Ishikawa (cell line): ENCODE data around the gene RBM44.

Experiments used
- CEBPB ChIP-seq: IDR thresholded peaks from 2 replicates; pipeline ENCODE4 v1.6.1; 2012
- CREB1 ChIP-seq: IDR thresholded peaks from 2 replicates; pipeline ENCODE4 v1.6.1; 2012; ENCODE audit warnings: low read depth
- EGR1 ChIP-seq: IDR thresholded peaks from 2 replicates; pipeline ENCODE4 v1.6.1; 2012
- EP300 ChIP-seq: IDR thresholded peaks from 2 replicates; pipeline ENCODE4 v1.6.1; 2012; ENCODE audit warnings: borderline replicate concordance
- FOXM1 ChIP-seq: IDR thresholded peaks from 2 replicates; pipeline ENCODE4 v1.6.1; 2012; ENCODE audit warnings: low read depth, borderline replicate concordance
- NFIC ChIP-seq: IDR thresholded peaks from 2 replicates; pipeline ENCODE4 v1.6.1; 2012
- RAD21 ChIP-seq: IDR thresholded peaks from 2 replicates; pipeline ENCODE4 v1.6.1; 2012; ENCODE audit warnings: low read depth
- REST ChIP-seq: IDR thresholded peaks from 2 replicates; pipeline ENCODE4 v1.6.1; 2012; ENCODE audit warnings: low read depth, mild to moderate bottlenecking
- TAF1 ChIP-seq: IDR thresholded peaks from 2 replicates; pipeline ENCODE4 v1.6.1; 2012; ENCODE audit warnings: low read depth, mild to moderate bottlenecking
- TCF12 ChIP-seq: IDR thresholded peaks from 2 replicates; pipeline ENCODE4 v1.6.1; 2012; ENCODE audit warnings: low read depth
- TEAD4 ChIP-seq: IDR thresholded peaks from 2 replicates; pipeline ENCODE4 v1.6.1; 2012
- YY1 ChIP-seq: IDR thresholded peaks from 2 replicates; pipeline ENCODE4 v1.6.1; 2012; ENCODE audit warnings: low read depth
- ZBTB7A ChIP-seq: IDR thresholded peaks from 2 replicates; pipeline ENCODE4 v1.6.1; 2012; ENCODE audit warnings: low read depth
- TF ChIP-seq, protein P1 (sequence below): IDR thresholded peaks from 2 replicates; pipeline ENCODE4 v1.6.1; 2012
- TF ChIP-seq, protein P2 (sequence below): IDR thresholded peaks from 2 replicates; pipeline ENCODE4 v1.6.1; 2012

RBM44 gene

DNA sequence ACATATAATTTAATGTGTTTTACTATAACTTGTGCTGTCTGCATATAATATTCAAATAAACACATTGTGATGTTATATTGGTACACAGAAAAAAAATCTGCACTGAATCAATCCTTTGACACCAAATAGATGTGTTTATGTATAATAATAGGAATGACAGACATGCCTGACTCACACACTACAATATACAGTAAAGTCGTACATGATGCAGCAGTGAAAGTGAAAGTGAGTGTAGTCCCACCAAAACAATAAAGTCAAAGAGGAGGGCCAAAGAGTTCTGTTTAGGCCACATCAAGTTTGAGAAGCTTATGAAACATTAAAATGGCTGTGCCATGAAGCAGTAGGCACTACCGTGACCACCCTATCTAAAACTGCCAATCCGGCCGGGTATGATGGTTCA, 8.2 kb upstream of the RBM44 start:
- no peak for TF ChIP-seq CREB1
- no peak for TF ChIP-seq RAD21
- TF ChIP-seq FOXM1 = no peak
- no peak for TF ChIP-seq YY1
- no peak for TF ChIP-seq TCF12
- no peak for TF ChIP-seq ZBTB7A
- TF ChIP-seq TAF1 = no peak
- no peak for TF ChIP-seq NFIC
- TF ChIP-seq, protein P1, sequence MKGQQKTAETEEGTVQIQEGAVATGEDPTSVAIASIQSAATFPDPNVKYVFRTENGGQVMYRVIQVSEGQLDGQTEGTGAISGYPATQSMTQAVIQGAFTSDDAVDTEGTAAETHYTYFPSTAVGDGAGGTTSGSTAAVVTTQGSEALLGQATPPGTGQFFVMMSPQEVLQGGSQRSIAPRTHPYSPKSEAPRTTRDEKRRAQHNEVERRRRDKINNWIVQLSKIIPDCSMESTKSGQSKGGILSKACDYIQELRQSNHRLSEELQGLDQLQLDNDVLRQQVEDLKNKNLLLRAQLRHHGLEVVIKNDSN = no peak
- TF ChIP-seq CEBPB = no peak
- no peak for TF ChIP-seq TEAD4
- TF ChIP-seq, protein P2, sequence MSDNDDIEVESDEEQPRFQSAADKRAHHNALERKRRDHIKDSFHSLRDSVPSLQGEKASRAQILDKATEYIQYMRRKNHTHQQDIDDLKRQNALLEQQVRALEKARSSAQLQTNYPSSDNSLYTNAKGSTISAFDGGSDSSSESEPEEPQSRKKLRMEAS = no peak

GRCh38 chr2:237791977-237792727, 6.4 kb upstream of the RBM44 start:
- TF ChIP-seq, protein P1 = no peak
- 0 out of 2 replicates have a peak, but pooled peaks have one; percentile 10 for TF ChIP-seq RAD21
- no peak for TF ChIP-seq TAF1

DNA sequence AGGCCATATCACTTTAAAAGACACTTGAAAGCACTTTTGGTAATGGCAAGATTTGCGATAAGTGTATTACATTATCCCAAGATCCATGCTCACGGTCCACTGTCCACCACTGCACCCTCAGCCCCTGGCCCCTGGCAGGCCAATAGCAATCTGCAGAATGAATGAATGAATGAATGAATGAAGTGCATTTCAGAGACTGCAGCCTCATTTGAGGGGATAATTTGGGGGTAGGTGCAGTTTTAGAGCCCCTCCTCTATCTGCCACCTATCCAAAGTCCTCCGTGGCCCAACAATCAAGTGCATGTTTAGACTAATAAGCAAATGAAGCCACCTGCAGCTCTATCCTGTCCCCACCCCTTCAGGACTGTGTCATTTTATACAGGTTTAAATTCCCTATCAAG, 1.3 kb upstream of the RBM44 start:
- TF ChIP-seq TCF12 (no peak), FOXM1 (no peak), CEBPB (no peak), EGR1 (no peak), YY1 (no peak), ZBTB7A (no peak), REST (no peak), TEAD4 (no peak), EP300 (no peak), CREB1 (no peak), TAF1 (no peak), NFIC (no peak), RAD21 (no peak)
- TF ChIP-seq, protein P2 = no peak
- TF ChIP-seq, protein P1 = no peak

GRCh38 chr2:237799060-237799428, 465 bp downstream of the RBM44 start:
- TF ChIP-seq EGR1 = no peak
- no peak for TF ChIP-seq EP300
- TF ChIP-seq TCF12 = no peak
- TF ChIP-seq TEAD4 = no peak
- no peak for TF ChIP-seq NFIC
- TF ChIP-seq YY1 = no peak

- TF ChIP-seq YY1 (no peak), RAD21 (no peak)
Measured at GRCh38 chr2:237801466-237801865, 2.9 kb downstream of the RBM44 start.

DNA sequence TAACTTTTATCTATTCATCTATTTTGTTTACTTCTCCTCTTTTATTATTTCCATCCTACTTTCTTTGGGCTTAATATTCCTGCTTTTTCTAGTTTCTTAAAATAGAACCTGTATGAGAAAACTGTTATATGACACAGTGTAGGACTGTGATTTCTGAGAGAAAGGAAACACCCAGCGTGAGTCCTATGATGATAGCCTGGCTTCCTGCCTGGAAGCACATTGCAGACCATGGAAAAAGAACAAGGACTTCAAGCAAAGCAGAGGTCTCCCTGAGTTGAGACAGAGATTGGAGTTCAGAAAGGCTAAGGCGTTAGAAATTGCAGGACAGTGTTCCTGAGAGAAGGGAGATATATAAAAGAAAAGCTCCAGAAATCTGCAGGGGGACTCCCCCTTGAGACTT, 7.8 kb downstream of the RBM44 start:
- no peak for TF ChIP-seq CEBPB
- no peak for TF ChIP-seq EP300
- no peak for TF ChIP-seq TEAD4
- no peak for TF ChIP-seq NFIC
- no peak for TF ChIP-seq EGR1
- no peak for TF ChIP-seq TAF1
- TF ChIP-seq TCF12 = no peak
- TF ChIP-seq YY1 = no peak
- no peak for TF ChIP-seq FOXM1
- no peak for TF ChIP-seq ZBTB7A
- TF ChIP-seq, protein P1 = no peak
- TF ChIP-seq RAD21 = no peak
- TF ChIP-seq, protein P2 = no peak
- no peak for TF ChIP-seq CREB1
- no peak for TF ChIP-seq REST
